HTR-8/SVneo (cell line): ENCODE data around the gene RAB35.

Experiments
- DNase-seq: peaks from one replicate; pipeline ENCODE4 v3.0.0; 2011; ENCODE audit warnings: low spot score, mixed read lengths; ENCODE audit not compliant: insufficient read length
- FAIRE-seq: peaks from 2 replicates; lab custom pipeline; 2011; peaks lifted over from hg19 to GRCh38; lab: Jason Lieb, UNC

Gene RAB35

GRCh38 chr12:120091371-120092090 lies 25.0 kb downstream of the RAB35 start:
- FAIRE-seq, result no peak

GRCh38 chr12:120090626-120091295 lies 25.8 kb downstream of the RAB35 start:
- FAIRE-seq, result no peak
- DNase-seq, result no peak

More at GRCh38 chr12:120091371-120092090, 25.0 kb downstream of the RAB35 start:
- no peak for DNase-seq

GRCh38 chr12:120090206-120090605 lies 26.3 kb downstream of the RAB35 start:
- FAIRE-seq (no peak), DNase-seq (no peak)

- DNase-seq (no peak), FAIRE-seq (no peak)
These were observed 26.8 kb downstream of the RAB35 start for GRCh38 chr12:120089796-120090195.

GRCh38 chr12:120089105-120089504 lies 27.4 kb downstream of the RAB35 start:
- no peak for DNase-seq
- FAIRE-seq, result no peak

GRCh38 chr12:120086801-120087621 lies 29.5 kb downstream of the RAB35 start:
- FAIRE-seq (peak; percentile 89), DNase-seq (peak; percentile 99)

- no peak for FAIRE-seq
- no peak for DNase-seq
These were observed 30.5 kb downstream of the RAB35 start for GRCh38 chr12:120085920-120086645.

GRCh38 chr12:120081641-120082040 lies 34.9 kb downstream of the RAB35 start:
- no peak for DNase-seq
- FAIRE-seq, result no peak

GRCh38 chr12:120079411-120080400 lies 36.8 kb downstream of the RAB35 start:
- FAIRE-seq (no peak), DNase-seq (no peak)

- DNase-seq (no peak), FAIRE-seq (no peak)
These were observed 37.7 kb downstream of the RAB35 start for GRCh38 chr12:120078868-120079267.

- no peak for DNase-seq
- no peak for FAIRE-seq
These were observed 39.3 kb downstream of the RAB35 start for GRCh38 chr12:120077260-120077659.

GRCh38 chr12:120076651-120077050 lies 39.9 kb downstream of the RAB35 start:
- DNase-seq (no peak), FAIRE-seq (no peak)

GRCh38 chr12:120075034-120075616 lies 41.4 kb downstream of the RAB35 start:
- FAIRE-seq (no peak), DNase-seq (no peak)

- DNase-seq (no peak), FAIRE-seq (no peak)
These were observed 43.9 kb downstream of the RAB35 start for GRCh38 chr12:120072472-120073249.

- no peak for DNase-seq
These were observed 45.0 kb downstream of the RAB35 start for GRCh38 chr12:120071493-120072020.

GRCh38 chr12:120069278-120069677 lies 47.3 kb downstream of the RAB35 start:
- DNase-seq, result no peak
- no peak for FAIRE-seq

More at GRCh38 chr12:120071493-120072020, 45.0 kb downstream of the RAB35 start:
- no peak for FAIRE-seq

GRCh38 chr12:120067901-120068300 lies 48.7 kb downstream of the RAB35 start:
- DNase-seq, result no peak
- no peak for FAIRE-seq
